Activated CD4-positive, alpha-beta T cell treated with anti-CD3 and anti-CD28 coated beads for 24 hours (primary cell): Measurements from ENCODE around the gene GAK.

Source experiments
- DNase-seq, 2 donors: peaks; one replicate each; pipeline ENCODE4 v3.0.0-alpha.2; 2020; ENCODE audit warnings: low read depth in 2 of 2

The GAK gene

DNA sequence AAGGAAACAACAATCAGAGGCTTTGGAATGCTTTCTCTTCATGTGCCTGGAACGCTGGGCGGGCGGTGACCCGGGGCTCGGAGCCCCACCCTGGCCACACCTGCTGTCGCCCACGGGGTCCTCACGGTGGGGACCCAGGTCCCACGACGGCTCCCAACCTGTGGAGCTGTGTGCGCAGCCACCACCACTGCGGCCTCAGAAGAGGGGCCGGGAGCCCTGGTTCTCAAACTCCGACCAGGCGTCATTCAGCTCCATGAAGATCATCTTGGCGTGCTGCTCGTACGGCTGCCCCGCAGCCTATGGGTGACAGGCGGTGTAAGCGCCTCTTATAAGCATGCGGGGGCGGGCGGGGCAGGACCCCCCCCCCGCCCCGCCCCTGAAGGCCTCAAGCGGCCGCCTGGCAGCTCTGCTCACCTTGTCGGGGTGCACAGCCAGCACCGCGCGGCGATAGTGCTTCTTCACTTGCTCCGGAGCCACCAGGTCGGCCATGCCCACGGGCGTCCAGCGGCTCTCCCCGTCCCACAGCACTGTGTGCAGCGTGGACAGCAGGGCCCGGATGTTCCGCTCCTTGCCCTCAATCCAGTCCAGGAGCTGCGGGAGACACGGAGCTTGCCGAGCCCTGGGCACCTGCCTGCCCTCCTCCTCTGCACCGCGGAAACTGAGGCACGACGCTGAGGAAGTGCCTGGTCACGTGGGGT is 82.5 kb downstream of the GAK start:
- no peak for DNase-seq

DNA sequence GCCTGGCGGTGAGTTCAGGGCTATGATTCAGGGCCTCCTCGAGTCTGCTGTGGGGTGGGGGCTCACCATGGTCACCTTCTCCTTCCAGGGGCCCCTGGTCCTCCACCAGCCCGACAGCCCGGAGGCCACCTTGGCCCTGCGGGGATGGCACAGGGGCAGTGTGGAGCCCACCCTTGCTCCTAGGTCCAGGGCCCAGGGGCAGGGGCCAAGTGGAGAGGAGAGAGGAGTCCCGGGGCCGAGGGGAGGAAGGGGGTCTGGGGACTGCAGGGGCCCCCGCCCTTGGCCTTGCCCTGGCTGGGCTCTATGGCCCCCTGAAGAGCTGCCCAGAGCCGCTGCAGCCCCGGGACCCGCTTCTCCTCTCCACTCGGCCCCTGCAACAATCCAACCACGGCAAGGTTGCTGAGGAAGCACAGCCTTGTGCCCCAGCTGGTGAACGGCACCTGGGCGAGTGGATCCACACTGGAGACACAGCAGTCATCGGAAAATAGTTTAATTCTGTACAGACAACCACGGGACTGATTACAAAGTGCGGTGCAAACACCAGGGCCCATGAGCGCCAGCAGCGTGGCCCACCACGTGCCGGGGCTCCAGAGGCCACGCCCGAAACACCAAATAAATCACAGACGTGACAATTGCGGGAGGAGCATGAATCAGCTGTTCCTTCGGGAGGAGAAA is 83.2 kb downstream of the GAK start:
- no peak for DNase-seq

DNA sequence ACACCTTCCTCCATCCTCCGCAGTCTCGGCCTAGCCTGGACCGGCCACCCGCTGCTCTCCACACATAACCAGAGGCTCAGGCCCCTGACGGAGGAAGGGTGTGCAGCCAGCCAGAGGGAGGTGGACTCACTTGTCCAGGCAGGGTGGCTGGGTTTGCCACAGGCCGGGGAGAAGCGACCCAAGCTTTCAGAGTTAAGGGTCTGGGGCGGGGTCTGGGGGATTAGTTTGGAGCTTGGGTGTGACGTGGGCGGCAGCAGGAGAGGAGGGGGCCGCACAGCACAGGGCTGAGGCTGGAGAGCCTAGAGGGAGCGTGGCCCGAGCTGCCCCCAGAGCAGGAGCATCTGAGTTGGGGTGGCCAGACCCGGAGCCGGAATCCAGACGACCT is 83.8 kb downstream of the GAK start:
- DNase-seq, result no peak

DNA sequence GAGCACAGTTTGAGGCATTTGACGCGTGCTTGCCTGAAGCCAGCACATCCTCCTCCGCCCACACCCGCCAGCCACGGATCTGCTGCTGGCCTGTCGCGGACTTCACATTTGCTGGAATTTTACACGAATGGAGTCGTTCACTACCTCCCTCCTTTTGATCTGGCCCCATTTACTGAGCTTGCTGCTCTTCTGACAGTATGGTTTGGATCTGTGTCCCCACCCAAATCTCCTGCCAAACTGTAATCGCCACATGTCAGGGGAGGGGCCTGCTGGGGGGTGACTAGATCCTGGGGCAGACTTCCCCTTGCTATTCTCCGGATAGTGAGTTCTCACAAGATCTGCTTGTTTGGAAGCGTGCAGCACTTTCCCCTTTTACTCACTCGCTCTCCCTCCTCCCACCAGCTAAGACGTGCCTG is 86.3 kb downstream of the GAK start:
- DNase-seq, result no peak

DNA sequence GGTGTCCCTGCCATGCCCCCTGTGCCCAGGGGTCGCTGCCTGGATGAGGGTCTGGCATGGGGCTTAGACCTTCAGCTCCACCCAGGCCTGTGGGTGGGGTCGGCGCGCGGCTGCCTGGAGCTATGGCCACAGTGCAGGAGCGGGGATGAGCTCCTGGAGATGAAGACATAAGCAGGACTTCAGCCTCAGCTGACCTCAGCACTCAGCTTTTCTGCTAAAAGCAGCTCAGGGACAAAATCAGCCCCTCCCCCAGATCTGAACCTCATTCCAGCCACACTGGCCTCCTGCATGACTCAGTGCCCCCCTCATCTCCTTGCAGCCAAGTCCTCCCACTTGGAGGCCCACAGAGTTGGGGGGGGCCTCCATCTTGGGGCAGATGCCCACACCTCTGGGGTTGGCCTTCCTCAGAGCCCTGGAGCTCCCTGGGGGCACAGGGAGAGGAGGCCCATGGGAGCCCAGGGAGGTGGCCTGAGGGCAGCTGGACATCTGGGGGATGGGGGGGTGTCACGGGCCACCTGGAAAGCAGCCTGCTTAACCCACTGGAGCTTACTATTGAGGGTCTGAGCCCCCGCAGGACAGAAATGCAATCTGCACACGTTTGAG is 86.8 kb downstream of the GAK start:
- DNase-seq, result no peak

DNA sequence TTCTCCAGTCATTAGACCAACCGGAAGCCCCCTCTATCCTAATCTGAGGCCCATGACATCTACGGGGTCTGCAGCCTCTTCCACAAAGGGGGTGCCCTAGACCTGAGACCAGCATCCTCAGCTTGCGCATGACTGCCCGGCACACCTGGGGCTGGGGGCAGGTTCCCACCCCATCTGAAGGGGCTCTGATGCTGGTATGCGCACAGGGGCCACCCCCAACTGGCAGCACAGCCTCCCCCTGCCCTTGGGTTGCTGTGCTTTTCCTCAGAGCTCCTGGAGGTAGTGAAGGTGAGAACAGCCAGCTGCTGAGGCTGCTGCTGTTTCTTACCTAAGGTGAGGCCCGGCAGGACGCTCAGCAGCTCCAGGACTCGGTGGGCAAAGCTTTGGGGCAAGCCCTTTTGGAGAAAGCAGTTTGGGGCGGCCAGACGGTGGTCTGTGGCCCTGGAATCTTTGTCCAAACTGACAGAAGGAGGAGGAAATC is 87.3 kb downstream of the GAK start:
- DNase-seq, result no peak

DNA sequence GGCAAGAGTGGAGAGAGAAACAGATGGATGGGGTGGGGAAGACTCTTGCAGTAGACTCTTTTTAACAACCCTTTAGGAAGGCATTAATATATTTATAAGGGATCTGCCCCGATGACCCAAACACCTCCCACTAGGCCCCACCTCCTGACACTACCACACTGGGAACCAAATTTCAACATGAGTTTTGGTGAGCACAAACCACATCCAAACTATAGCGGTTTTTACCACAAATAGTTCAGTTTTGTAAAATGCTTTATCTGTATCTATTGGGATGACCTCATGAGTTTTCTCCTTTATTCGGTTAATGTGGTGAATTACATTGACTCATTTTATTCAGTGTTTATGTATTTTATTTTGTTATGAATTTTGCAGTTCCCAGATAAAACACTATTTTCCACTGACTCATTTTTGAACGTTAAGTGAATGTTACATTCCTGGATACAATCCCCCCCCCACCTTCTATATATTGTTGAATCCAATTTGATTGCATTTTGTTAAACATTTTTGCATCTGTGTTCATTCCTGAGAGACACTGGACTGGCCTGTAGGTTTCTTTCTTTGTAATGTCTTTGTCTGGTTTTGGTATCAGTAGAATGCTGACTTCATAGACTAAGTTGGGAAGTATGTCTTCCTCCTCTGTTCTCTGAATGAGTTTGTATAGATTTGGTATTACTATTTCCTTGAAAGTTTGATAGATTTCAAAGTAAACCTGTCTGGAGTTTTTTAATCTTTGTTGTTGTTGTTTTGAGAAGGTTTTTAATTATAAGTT is 92.3 kb downstream of the GAK start:
- no peak for DNase-seq

DNA sequence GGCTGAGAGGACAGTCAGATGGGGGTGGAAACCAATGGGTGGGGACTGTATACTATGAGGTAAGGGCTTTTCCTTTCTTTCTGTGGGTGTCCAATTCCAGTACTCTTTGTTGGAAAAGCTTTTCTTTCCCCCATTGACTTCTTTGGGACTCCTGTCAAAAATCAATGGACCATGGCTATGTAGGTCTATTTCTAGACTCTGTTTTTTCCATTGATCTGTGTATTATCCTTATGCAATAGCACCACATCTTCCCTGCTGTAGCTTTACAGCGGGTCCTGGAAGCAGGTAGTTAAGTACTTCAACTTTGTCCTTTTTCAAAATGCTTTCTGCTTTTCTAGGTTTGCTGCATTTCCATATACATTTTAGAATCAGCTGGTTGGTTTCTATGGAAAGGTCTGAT is 94.3 kb downstream of the GAK start:
- no peak for DNase-seq

DNA sequence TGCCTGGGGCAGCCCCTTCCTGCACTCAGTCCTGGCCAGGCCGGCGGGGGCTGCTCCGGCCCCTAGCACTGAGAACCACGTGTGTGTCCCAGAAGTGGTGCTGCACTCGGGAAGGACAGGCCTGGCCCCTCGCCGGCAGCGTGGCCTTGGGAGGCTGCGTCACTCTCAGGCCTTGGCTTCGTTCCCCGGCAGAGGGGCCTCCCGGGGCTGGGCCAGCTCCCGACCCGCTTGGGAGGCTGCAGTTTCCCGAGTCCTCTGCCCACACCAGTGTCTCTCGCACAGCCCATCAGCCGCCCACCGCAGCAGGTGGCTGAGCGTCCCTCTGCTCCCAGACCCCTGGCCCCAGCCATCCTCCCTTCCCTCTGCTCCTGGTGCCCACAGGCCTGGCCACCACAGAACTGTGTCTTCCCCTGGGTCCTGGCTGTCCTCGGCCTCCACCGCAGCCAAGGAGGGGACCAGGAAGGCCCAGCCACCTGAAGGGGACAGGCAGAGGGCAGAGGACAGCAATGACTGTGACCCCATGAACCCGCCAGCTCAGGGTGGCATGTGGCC is 95.3 kb downstream of the GAK start:
- no peak for DNase-seq

DNA sequence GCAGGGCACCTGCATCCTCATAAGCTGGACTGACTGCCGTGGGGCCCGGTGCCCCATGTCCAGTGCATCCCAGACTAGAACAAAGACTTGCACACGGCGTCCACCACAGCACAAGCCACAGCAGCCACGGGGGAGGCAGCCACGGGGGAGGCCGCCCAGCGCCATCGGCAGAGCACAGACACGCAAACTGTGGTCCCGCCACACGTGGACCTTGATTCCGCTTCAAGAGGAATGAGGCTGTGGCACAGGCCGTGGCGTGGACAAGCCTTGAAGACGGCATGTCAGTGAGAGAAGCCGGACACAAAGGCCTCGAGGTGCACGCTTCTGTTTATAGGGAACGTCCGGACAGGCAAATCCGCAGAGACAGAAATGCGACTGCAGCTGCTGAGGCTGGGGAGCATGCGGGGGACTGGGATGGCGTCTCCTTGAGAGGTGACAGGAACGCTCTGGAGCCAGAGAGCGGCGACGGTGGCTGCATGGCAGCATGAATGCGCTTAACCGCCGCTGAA is 96.1 kb downstream of the GAK start:
- no peak for DNase-seq

DNA sequence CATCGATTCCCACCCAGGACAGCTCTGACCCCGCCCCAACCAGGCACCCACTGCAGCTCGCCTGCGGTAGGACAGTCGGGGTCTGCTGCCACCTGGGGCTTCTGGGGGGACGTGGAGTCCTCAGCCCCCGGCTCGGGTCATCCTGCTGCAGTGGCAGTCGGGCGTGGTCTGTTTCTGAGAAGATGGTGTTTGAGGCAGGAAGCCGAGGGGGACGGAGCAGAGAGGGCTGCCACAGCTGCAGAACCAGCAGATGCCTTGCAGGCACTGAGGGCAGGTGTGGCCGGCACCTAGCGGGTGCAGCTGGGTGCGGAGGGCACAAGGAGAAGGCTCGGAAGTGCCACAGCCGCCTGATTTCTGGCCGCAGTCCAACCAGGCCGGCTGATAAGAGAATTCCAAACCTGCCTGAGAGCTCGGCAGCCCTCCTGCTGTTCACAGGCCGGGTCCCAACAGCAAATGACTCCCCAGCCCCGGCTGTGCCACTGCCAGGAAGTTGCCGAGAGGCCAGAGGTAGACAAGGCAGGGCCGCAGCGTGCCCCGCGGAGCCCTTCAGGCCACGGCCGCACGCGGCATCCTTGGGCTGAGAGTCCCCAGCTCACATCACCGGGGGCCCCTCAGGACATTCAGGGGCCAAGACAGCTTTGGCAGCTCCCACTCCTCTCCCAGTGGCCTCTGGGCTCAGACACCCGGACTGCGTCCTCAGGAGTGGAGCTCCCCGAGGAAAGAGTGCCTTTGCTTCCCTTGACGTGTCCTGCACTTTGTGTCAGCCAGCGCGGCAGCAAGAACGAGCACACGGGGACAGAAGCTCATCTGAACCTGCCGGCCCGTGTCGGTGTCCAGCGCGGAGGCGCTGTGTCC is 96.7 kb downstream of the GAK start:
- DNase-seq, result no peak

DNA sequence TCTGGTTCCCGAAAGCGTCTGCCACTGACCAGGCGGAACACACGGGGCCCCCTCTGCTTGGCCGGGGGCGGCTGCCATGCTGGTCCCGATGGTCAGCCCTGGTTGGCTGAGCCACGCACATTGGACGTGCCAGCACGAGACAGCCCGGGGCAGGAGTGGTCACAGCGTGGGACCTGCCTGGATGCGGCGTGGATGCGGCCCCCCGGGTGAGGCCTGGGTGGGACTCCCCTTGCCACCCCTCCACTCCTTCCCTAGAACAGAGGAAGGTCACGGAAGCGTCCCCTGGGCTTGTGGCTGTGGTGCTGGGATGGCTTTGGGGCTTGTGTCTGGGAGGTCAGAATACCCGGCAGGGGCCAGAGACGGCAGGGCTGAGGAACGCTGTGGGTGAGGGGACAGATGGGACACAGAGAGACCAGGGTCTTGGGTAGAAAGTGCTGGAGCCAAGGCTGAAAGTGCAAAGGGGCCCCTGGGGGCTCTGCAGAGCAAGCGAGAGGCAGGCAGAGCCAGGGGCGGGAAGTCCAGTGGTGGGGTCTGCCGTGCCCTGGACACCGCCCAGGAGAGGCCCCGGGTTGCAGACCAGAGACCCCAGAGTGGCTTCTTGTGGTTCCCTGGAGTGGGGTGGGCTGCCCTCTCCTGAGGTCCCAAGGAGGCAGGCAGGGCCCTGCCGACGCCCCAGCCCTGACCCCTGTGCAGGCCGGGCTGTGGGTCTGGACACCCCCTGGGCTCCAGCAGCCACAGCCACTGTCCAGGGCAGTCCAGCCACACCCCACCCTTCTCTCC is 97.6 kb downstream of the GAK start:
- DNase-seq, result no peak

DNA sequence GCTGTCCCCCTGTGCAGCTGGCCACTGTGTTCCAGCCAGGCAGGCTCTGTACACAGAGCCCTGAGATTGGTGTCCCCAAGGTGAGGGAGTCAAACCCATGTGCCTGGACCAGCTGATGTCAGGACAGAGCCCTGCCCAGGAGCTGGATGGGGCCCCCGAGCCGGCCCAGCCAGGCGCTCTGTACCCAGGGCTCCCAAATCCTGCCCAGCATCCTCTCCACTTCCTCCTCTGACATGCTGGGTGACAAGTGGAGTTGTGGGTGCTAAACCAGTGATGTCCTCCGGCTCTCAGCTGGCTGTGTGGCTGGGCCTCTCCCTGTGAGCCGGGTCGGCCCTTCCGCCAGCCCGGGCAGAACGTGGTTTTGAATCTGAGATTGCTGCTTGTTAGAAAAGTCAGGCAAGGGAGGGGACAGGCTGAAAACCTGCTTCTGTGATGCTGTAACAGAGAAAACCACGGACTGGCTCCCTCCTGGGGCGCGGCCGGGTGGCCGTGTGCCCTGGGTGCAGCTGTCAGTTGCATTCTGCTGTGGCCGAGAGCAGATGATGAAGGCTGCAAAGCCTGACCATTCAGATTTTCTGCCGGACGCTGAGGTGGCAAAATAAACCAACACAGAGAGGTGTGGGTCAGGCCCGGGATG is 98.3 kb downstream of the GAK start:
- DNase-seq, result no peak

DNA sequence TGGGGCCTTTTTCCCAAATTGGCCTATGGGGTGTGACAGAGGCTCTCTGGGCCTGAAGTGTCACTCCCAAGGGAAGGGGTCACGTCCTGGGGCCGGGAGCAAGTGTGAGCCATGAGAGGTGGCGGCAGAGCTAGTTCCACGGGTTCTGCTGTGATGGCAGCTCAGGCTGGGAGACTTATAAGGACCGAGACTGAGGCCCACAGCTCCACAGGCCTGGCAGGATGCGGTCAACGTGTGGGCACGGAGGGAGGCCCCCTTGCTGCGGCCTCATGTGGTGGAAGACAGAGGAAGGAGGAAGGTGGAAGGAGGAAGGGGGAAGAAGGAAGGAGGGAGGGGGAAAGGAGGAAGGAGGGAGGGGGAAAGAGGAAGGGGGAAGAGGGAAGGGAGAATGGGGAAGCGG is 99.0 kb downstream of the GAK start:
- no peak for DNase-seq

DNA sequence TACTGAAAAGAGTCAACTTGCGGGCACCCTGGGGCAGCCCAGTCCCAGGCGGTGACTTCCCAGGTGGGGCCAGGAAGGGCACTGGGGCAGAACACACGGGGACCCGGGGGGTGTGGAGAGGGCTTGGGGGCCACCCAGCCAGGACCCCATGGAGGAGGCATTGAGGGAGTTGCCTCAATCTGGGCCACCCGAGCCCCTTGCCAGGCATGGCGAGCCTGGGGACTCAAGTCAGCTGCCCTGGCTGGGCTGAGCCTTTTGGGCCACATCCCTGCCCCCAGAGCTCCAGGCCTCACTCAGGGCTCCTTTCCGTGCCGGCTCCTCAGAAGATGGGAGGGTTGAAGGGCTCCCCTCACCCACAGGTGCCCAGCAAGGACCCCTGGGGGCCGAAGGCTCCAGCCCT is 99.6 kb downstream of the GAK start:
- DNase-seq, result no peak

DNA sequence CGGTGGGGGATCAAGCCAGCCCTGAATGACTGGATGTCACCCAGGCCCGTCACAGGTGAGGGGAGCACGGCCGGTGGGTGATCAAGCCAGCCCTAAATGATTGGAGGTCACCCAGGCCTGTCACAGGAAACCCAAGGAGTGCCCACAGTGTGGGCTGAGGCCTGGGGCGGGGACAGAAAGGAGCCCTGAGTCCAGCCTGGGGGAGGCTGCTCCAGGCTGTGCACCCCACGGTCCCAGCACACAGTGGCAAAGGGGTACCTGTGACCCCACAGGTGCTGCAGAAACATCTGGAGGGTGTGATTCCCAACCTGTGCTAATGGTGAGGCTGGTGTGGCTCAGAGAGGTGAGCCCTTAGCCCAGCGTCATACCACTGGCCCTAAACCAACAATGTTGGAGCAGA is 100.0 kb downstream of the GAK start:
- DNase-seq, result no peak

DNA sequence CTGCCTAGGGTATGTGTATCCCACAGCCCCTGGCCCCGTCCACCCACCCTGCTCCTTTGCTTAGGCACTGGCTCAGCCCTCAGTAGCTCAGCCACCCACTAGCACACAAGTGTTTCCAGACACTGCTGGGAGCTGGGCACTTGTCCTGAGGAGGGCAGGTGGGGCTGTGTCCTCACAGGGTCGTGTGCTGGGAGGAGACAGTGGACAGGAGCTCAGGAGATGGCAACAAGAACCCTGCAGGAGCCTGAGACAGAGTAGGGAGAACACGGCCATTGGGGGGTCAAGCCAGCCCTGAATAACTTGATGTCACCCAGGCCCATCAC is 100.7 kb downstream of the GAK start:
- no peak for DNase-seq

DNA sequence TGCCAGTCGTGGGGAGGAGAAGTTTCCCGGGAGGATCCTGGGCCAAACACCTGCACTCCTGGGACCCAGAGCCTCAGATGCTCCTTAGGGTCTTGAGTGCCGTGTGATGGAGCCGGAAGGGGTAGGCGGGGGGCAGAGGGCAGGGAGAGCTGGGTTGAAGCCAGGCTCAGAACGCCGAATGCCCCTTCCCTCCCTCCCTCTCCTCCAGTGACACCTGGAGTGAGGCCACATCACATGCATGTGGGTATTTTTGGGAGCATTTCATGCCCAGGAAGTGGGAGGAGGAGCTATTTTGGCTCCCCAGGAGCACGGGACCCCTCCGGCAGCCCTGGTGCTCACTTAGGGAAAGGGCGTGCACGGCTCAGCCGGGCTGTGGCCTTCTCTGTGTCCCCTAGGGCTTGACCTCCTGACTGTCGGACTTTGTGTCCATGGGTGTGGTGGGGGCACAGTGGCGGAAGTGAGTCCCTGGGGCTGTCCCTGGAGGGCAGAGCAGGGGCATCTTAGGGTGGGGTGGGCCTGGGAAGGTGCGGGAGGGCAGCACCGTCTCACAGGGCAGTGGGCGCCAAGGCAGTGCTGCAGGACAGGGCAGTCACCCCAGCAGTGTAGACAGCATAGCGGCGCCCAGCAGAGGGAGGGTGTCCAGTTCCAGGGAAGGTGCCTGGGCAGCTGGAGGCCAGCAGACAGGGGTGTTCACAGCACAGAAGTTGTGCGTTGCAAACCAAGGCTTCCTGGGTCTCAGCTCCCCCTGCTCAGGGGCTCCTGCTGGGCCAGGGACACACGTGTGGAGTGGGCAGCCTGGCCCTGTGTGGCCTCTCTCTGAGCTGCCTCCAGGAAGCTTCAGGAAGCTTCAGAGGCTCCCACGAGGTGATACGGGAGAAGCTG is 101.3 kb downstream of the GAK start:
- DNase-seq, result no peak
